Left lung (tissue), 10 donors: ENCODE data around the gene ATRNL1. TPM values are rescaled to one million over a fixed set of nuclear protein-coding genes. Genes with fewer than 3 reads are reported as not detected.

Source experiments
- ATAC-seq: fragments of 200-7000 bp; cut with Tn5 transposase; one replicate; pipeline ENCODE4 v1.9.1; 2020; ENCODE audit warnings: moderate library complexity
- DNase-seq, 4 donors: peaks; one replicate each; pipeline ENCODE4 v3.0.0-alpha.2; 2013 to 2020
- H3K27ac ChIP-seq, 2 donors: fragments of 200-600 bp; sonication (generic) in 1 of 2; one replicate each; pipeline versions ENCODE4 v1.5.0 to v1.8.0; 2020 to 2021
- H3K27me3 ChIP-seq, 2 donors: fragments of 200-600 bp; sonication (generic) in 1 of 2; one replicate each; pipeline versions ENCODE4 v1.5.0 to v1.8.0; 2020 to 2021
- H3K36me3 ChIP-seq, 2 donors: fragments of 200-600 bp; sonication (generic) in 1 of 2; one replicate each; pipeline versions ENCODE4 v1.5.0 to v1.8.0; 2020 to 2021
- H3K4me1 ChIP-seq, 2 donors: fragments of 200-600 bp; one replicate each; pipeline ENCODE4 v1.8.0; 2021
- H3K4me3 ChIP-seq, 2 donors: fragments of 200-600 bp; sonication (generic) in 1 of 2; one replicate each; pipeline versions ENCODE4 v1.5.0 to v1.8.0; 2020 to 2021; ENCODE audit warnings: mild to moderate bottlenecking in 1 of 2
- H3K9me3 ChIP-seq, 2 donors: fragments of 200-600 bp; sonication (generic) in 1 of 2; one replicate each; pipeline versions ENCODE4 v1.5.0 to v1.8.0; 2020 to 2021
- CTCF ChIP-seq, 2 donors: fragments of 200-600 bp; sonication (generic) in 1 of 2; IDR thresholded peaks; one replicate each; pipeline versions ENCODE4 v1.5.0 to v1.8.0; 2021; ENCODE audit warnings: antibody characterized with exemption in 2 of 2
- intact Hi-C, 2 donors: fragments of 100-400 bp; cut with DNase I; formaldehyde crosslinking; loops; one replicate each; pipeline versions ENCODE4 v1.11.2 to v1.14.2; 2022
- polyA plus RNA-seq, 6 donors: library from polyadenylated mRNA; unstranded; fragments of 120-200 nt; gene quantifications; one replicate each; pipeline ENCODE4 v1.2.1, GENCODE V29; 2013; ENCODE audit not compliant: insufficient read length in 6 of 6
- total RNA-seq, 2 donors: library from RNA; stranded (reverse); fragmentation: NEBNext Ultra II Directional; extraction: Animal tissue kit (Norgen Biotek cat#: 25700); gene quantifications; one replicate each; pipeline ENCODE4 v1.2.1, GENCODE V29; 2021
- donor health status: DM: no; HTN: yes; CAD: no.
- donor health status: DM: no; HTN: no; CAD: no.

The ATRNL1 gene
- total and polyA plus RNA-seq, 8 donors, result 0.26 to 6.7 (median 5.1) TPM

- peak in 1 of 4 donors; percentile 10 for DNase-seq
- peak in 1 of 2 donors; percentile 19 for TF ChIP-seq CTCF (IDR thresholded peaks at IDR 0.05)
- ATAC-seq, result no peak
These were observed 48.1 kb downstream of the ATRNL1 start for GRCh38 chr10:115141254-115141653.

GRCh38 chr10:115157357-115157756 lies 64.2 kb downstream of the ATRNL1 start:
- ATAC-seq (no peak), DNase-seq (no peak)
- Histone ChIP-seq H3K9me3 (no peaks in the 10 kb centered on the region), H3K27ac (no peak overlapping the region), H3K4me1 (no peaks in the 10 kb centered on the region), H3K27me3 (no peaks in the 10 kb centered on the region), H3K36me3 (no peaks in the 10 kb centered on the region), H3K4me3 (no peak overlapping the region)
- intact Hi-C loops, result no loop called here
- TF ChIP-seq CTCF (IDR thresholded peaks at IDR 0.05), result no peak

More at GRCh38 chr10:115141254-115141653, 48.1 kb downstream of the ATRNL1 start:
- intact Hi-C loops, result no loop called here
- H3K4me3 ChIP-seq, result no peak overlapping the region
- no peaks in the 10 kb centered on the region for H3K36me3 ChIP-seq
- H3K27me3 ChIP-seq, result no peaks in the 10 kb centered on the region
- no peaks in the 10 kb centered on the region for H3K9me3 ChIP-seq
- no peak overlapping the region for H3K27ac ChIP-seq
- no peaks in the 10 kb centered on the region for H3K4me1 ChIP-seq

- H3K36me3 ChIP-seq, result no peaks in the 10 kb centered on the region
- H3K4me1 ChIP-seq, result no peaks in the 10 kb centered on the region
- H3K27me3 ChIP-seq, result no peaks in the 10 kb centered on the region
- ATAC-seq (no peak), DNase-seq (no peak)
- no peak overlapping the region for H3K27ac ChIP-seq
- intact Hi-C loops, result no loop called here
- H3K9me3 ChIP-seq, result no peaks in the 10 kb centered on the region
- no peak overlapping the region for H3K4me3 ChIP-seq
- no peak for TF ChIP-seq CTCF (IDR thresholded peaks at IDR 0.05)
These were observed 70.0 kb downstream of the ATRNL1 start for GRCh38 chr10:115163129-115163528.

- H3K4me3 ChIP-seq, result no peak overlapping the region
- TF ChIP-seq CTCF (IDR thresholded peaks at IDR 0.05), result no peak
- no peaks in the 10 kb centered on the region for H3K27me3 ChIP-seq
- no peaks in the 10 kb centered on the region for H3K4me1 ChIP-seq
- intact Hi-C loops, result no loop called here
- no peak overlapping the region for H3K27ac ChIP-seq
- H3K9me3 ChIP-seq, result no peaks in the 10 kb centered on the region
- ATAC-seq (no peak), DNase-seq (no peak)
- H3K36me3 ChIP-seq, result no peaks in the 10 kb centered on the region
These were observed 71.1 kb downstream of the ATRNL1 start for GRCh38 chr10:115164220-115164619.

GRCh38 chr10:115167751-115168150 lies 74.6 kb downstream of the ATRNL1 start:
- H3K9me3 ChIP-seq, result no peaks in the 10 kb centered on the region
- H3K36me3 ChIP-seq, result no peaks in the 10 kb centered on the region
- no peak overlapping the region for H3K27ac ChIP-seq
- TF ChIP-seq CTCF (IDR thresholded peaks at IDR 0.05), result no peak
- ATAC-seq (no peak), DNase-seq (no peak)
- intact Hi-C loops, result no loop called here
- no peaks in the 10 kb centered on the region for H3K4me1 ChIP-seq
- no peak overlapping the region for H3K4me3 ChIP-seq
- no peaks in the 10 kb centered on the region for H3K27me3 ChIP-seq
